ENCODE measurements around the gene LRMDA.

DNA sequence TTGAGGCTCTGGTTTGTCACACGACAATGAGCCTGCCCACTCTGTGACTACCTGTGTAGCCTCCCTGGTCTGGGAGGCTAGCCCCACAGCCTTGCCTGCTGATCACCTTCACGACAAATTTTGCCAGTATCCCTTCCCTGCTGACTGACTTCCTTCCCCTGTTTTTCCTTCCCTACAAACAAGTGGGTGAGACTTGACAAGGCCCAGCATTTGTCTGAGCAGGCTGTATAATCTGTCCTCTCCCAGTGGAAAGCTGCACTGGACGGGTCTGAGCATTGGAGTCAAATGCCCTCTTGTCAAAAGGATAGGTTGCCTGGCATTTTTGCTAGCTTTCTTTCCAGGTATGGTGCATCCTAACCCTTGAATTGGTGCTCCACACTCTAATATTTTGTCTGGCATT, 1117.7 kb downstream of the LRMDA start:
- TF ChIP-seq, protein P1, sequence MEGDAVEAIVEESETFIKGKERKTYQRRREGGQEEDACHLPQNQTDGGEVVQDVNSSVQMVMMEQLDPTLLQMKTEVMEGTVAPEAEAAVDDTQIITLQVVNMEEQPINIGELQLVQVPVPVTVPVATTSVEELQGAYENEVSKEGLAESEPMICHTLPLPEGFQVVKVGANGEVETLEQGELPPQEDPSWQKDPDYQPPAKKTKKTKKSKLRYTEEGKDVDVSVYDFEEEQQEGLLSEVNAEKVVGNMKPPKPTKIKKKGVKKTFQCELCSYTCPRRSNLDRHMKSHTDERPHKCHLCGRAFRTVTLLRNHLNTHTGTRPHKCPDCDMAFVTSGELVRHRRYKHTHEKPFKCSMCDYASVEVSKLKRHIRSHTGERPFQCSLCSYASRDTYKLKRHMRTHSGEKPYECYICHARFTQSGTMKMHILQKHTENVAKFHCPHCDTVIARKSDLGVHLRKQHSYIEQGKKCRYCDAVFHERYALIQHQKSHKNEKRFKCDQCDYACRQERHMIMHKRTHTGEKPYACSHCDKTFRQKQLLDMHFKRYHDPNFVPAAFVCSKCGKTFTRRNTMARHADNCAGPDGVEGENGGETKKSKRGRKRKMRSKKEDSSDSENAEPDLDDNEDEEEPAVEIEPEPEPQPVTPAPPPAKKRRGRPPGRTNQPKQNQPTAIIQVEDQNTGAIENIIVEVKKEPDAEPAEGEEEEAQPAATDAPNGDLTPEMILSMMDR (IDR thresholded peaks at IDR 0.05 in 2 of 3, conservative IDR thresholded peaks at IDR 0.05 in 1 of 3; ENCODE audit: borderline replicate concordance in 1 of 3, insufficient read depth in 1 of 3, low read depth in 2 of 3, low read length in 2 of 3) = no peak
- TF ChIP-seq POLR2A (IDR thresholded peaks at IDR 0.05; ENCODE audit: borderline replicate concordance, extremely low read depth, insufficient read depth, insufficient read length) = no peak
- no peak for TF ChIP-seq EZH2 (IDR thresholded peaks at IDR 0.05)
- no peak for TF ChIP-seq POLR2AphosphoS5 (IDR thresholded peaks at IDR 0.05; ENCODE audit: low read depth, low read length)
- no peak for TF ChIP-seq EZH2phosphoT487 (IDR thresholded peaks at IDR 0.05; ENCODE audit: borderline replicate concordance)

All from HCT116 (cell line).